SK-N-DZ (cell line): Measurements from ENCODE around the gene CDKN1C.

Experiments
- DNase-seq: peaks from one replicate; pipeline ENCODE4 v3.0.0-alpha.2; 2015; ENCODE audit warnings: low spot score

CDKN1C gene

DNA sequence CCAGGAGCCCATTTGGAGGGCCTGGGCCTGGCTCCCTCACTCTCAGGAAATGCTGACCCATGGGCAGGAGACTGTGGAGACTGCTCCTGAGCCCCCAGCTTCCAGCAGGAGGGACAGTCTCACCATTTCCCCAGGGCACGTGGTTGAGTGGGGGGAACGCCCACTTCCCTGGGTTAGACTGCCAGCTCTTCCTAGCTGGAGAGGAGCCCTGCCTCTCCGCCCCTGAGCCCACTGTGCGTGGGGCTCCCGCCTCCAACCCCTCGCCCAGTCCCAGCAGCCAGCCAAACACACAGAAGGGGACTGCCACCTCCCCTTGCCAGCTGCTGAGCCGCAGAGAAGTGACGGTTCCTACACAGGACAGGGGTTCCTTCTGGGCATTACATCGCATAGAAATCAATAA lies 37.1 kb downstream of the CDKN1C start:
- no peak for DNase-seq

DNA sequence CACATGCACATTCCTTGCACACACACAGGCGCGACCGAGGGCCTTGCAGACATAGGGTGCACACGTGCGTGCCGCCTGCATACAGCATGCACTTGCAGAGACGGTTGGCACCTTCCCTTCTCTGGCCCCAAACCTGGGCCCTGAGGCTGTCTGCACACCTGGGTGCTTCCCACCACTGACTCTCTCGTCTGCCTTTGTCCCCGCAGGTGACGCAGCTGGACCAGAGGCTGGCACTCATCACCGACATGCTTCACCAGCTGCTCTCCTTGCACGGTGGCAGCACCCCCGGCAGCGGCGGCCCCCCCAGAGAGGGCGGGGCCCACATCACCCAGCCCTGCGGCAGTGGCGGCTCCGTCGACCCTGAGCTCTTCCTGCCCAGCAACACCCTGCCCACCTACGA lies 38.0 kb downstream of the CDKN1C start:
- no peak for DNase-seq

DNA sequence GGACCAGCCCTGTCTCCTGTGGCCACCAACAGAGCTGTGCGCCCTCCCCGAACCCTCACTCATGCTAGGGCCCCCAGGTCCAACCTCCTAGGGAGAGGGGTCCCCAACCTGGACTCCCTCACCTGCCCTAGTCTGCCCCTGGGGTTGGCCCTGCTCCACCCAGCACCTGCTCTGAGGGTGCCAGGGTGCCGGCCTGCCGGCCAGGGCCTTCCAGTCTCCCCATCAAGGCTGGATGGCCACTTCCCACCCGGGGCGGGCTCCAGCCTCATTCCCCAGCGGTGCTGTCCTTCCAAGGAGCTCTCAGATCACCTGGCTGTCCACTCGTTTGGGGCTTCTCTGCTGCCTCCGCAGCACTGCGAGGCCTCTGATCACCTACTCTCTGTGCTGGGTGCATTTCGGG lies 39.1 kb downstream of the CDKN1C start:
- no peak for DNase-seq

DNA sequence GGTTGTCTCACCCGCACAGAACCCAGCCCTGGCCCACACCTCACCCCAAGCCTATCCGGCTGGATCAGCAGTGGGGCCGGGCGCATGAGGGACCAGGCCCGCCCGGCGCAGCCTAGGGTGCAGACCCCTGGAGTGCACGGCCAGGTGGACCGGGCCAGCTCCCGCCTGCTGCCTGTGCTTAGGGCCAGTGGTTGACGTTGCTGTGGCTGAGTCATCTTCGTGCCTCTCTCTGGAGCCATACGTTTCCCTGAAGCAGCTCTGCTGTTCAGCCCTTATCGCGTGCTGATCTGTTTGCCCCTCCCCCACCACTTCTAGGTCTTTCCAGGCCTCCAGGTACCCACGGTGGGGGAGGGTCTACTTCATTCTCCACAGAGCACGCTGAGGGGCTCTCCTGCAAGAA lies 39.5 kb downstream of the CDKN1C start:
- DNase-seq, result peak; percentile 69

DNA sequence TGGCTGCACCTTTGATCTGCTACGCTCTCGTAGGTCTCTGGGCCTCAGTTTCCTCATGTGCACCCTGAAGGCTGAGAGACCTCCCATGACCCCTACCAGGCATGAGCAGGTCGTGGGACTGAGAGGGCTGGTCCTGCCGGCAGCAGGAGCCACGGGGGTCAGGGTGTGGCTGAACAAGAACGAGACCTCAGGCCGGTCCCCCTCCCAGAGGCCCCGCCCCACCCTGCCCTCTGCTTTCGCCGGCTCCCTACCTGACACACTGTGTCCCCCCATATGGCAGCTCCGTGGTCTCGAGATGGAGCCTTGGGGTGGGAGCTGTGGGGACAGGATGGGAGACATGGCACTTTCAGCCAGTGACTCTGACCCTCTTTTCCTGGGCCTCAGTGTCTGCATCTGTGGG lies 40.6 kb downstream of the CDKN1C start:
- no peak for DNase-seq

DNA sequence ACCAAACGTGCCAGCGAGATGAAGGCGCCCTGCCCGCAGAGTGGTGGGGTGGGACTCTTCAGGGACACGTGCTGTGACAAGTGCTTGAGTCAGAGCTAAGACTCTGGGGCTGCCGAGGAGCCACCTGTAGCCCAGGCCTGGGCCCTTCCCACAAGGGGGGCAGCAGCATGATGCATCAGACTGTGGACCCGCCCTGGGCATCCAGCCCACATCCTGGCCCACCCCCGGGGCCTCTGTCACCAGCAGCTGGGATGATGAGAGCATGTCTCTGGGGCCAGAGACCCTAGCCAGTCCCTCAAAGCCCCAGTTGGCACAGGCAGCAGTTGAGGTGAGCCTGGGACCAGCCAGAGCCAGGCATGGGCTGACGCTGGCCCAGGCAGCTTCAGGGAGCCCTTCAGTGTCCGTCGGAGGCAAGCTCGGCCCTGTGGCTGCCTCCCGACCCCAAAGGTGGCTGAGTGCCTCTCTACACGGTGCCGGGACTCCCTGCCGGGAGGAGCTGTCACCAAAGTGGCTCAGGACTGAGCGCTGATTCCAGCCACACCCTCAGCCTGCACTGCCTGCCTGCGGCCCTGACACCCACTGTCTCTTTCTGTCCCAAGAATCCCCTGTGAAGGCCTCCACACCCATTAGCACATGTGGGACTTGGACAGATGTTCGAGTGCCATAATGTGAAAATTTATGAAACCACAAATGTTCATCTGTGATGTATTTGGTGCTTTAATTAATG lies 41.3 kb downstream of the CDKN1C start:
- DNase-seq, result no peak

DNA sequence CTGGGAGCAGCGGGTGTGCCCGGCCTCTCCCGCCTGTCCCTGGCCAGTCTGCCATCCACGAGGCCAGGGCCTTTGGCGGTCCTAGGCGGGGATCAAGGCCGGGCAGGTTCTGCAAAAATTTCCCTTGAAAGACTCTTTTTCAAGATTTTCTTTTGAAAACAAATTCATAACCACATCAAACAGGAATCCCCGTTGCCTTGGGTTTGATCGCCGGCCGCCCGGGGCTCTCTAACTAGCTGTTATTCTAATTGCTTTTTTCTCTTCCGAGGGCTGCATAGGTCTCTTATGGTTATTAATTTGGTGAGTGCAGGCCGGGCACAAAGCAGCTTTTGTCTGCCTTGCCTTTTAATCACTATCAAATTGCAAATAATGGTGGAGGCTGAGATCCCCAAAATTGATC lies 42.0 kb downstream of the CDKN1C start:
- no peak for DNase-seq

DNA sequence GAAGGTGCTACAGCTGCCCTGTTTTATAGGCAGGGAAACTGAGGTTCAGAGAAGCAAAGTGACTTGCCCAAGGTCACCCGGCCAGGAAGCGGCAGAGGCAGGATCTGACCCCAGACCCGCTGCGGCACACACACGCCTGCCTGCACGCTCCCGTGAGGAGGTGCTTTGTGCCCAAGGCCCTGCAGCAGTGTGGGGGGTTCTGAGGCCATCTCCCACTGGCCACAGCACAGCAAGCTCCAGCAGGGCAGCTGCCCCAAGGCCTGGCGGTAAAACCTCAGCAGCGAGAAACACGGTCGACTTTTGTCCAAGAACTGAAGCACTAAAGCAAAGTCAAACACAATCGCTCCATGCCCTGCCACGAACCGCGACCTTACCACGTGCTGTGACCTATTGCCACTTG lies 42.7 kb downstream of the CDKN1C start:
- DNase-seq, result no peak

DNA sequence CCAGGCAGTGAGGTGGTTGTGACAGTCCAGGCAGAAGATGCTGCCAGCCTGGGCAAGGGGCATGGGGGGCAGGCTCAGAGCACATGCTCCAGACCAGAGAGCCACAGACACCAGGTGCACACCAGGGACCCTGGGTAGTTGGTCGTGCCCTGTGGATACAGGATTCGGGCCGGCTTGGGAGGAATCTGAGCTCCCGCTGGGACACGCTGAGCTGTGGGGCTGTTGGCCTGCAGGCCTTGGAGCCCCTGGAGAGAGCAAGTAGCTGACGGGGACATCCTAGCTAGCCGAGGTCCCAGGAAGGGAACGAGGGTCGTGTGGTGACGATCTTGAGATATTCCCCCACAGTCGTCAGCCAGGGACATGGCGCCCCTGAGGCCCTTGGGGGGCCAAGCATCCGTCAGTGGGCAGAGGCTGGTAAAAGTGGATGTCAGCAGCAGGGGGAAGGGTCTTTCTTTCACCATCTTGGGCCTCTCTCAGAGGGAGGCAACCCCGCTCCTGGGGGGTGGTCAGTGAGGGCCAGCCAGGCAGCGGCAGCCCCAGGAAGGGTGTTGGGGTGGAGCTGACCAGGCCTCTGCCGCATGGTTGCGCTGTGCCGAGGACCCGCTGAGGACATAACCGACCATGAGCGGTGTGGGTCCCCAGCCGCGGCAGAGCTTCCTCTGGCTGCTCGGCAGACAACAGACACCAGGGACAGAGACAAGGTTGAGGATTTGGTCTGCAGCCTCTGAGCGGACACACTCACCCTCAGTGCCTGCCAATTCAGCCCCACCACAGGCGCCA lies 44.0 kb downstream of the CDKN1C start:
- no peak for DNase-seq

DNA sequence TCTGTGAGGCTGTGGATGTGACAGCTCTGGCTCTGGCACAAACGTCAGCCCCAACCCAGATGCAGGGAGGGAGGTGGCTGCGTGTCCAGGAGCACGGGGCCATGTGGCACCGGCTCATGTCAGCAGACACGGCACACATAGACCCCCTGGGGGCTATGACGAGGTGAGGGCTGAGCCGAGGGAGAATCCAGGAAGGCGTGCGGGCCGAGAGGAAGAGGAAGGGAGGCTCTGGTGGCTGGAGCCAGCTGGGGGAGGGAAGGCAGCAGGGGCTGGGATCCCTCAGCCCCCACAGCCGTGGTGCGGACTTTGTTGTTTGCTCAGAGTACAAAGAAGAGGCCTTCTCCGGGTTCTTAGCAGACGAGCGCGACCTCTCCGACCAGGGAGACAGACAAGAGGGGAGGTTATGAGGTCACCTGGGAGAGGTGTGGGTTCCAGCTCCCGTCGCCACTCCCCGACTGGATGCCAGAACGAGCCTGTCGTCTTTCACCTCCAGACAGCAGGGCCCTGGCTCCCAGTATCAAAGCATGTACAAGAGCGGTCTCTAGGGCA lies 46.1 kb downstream of the CDKN1C start:
- DNase-seq, result peak; percentile 25

DNA sequence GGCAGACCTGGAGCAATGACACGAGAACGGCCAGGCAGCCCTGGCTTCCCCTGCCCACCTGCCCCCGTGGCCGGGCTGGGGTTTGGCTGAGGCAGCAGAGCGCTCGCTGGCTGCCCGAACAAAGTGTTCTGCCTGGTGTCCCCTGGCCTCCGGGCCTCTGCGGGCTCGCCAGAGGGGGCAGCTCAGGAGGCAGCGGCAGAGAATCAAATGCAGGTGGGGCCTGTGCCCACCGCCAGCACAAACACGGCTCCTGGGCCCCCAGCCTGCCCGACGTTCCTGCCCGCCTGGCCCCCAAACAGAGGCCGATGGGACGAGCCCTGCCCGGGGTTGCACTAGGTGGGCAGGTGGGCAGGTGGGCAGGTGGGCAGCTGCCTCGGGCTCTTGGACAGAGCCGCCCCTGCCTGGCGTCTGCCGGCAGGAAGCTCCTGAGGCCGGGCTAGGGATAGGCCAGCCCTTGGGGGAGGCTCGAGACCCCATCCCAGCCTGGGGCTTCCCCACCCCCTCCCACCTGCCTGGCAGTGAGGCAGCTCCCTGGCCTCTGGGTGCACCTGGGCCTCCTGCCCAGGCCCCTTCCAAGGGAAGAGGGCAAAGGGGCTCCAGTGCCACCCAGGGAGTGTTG lies 46.8 kb downstream of the CDKN1C start:
- DNase-seq, result no peak

DNA sequence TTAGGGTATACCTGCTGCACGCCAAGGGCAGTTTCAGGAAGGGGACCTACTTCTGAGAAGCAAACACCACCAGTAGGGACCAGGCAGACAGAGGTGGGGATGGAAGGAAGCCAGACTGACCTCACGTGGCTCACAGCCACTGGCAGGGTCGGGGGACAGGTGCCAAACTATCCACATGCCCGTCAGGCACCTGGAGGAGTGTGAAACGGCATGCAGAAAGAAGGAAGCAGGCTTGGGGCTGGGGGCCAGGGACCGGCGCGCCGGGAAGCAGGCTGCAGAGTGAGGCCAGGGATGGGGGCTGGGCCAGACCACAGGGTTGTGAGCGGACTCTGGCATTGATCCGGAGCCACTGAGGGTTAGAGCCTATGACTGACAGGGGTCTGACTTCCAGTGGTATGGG lies 47.5 kb downstream of the CDKN1C start:
- DNase-seq, result no peak

DNA sequence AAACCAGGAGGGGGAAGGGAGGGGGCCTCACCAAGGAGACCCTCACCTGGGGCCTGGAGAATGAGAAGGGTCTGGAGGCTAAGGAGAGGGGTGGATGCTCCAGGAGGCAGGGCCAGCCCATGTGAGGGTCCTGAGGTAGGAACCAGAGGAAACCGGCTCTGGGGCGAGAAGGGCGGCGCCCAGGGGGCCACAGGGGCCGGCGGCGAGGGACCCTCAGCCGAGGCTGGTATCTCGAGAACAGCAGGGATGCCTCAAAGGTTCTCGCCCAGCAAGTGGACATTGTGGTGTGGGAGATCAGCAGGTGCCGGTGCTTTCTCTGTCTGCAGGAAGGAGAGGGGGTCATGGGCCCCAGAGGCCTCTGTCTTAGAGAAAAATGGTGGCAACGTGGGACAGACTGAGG lies 47.9 kb downstream of the CDKN1C start:
- DNase-seq, result no peak

DNA sequence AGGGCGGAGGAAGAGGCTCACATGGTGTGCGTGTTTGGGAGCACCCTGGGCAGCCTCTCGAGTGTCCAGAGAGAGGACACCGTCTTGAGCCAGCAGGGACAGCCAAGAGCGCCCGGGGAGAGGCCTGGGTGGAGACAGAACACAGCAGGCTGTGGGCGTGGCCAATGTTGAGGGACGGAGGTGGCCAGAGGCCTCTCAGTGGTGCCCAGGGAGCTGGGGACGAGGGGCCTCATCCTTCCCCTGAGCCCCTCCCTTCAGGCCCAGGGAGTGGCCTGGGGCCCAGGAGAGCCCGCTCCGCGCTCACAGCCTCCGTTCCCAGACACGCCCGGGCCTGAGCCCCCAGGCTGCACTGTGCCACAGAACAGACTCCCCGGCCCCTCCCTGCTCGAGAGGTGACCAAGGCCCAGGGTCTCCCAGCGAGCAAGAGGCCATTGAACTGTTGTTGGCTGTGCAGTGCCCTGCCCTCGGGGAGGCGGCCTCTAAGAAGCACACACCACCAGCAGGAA lies 48.4 kb downstream of the CDKN1C start:
- peak; percentile 77 for DNase-seq

DNA sequence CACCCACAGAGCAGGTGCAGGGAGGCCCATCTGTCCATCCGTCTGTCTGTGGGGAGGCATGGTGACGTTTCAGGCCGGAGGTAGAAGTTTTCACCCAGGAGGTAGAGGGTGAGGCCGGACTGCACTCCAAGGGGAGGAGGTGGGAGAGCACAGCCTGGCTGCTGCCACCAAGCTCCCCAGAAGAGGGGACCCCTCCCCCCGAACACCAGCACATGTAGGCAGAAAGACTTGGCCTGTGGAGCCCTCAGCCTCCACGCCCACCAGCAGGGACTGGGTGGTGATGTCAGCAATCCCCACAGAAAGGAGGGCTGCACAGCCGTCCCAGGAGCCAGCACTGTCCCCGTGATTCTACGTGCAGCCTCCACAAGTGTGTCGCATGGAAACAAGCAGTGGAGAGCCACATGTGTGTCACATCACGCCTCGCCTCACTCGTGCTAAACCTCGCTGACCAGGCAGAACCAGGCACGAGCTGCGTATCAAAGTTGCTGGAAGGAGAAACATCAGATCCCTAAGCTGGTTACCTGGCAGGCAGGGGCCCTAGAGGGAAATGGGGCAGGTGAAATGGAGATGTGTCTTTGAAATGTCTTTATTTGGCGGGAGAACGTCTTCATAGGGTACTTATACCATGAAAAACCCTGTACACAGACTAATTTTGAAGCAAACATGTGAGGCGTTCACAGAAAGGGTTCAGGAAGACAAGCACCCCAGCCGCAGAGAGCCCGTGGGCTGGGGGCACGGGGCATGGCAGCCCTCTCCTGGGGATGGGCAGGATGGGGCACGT lies 49.1 kb downstream of the CDKN1C start:
- no peak for DNase-seq

DNA sequence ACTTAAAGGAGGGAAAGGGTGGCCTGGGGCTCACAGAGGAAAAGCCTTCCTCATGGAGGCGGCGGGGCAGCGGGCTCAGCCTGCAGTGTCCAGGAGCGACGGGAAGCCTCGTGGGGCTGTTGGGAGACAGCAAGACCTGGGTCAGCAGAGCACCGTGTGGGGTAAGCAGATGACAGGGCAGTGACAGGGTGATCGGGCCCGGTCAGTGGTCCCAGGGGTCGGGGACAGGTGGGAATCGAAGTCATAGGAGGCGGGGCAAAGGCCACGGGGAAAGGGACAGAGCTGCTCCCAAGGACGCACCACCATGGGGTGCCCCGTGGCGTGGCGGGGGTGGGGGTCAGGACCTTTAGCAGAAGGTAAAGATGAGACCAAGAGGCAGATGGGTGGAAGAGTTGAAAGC lies 49.8 kb downstream of the CDKN1C start:
- DNase-seq, result no peak

DNA sequence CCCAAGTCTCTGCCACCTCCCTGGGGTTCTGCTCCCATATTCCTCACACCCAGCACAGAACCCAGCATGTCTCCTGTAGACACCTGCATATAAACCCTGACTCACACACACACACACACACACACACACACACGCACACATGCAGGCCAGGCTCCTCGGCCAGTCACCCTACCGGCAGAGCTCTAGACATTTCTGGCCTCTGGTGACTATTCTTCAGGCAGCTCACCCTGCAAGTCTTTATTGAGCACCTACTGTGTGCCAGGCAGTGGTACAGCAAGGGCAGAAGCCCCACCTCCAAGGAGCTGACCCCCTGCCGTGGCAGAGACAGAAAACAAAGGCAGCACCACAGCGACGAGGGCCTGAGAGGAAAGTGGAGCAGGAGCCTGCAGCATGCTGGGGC lies 50.3 kb downstream of the CDKN1C start:
- DNase-seq, result no peak

DNA sequence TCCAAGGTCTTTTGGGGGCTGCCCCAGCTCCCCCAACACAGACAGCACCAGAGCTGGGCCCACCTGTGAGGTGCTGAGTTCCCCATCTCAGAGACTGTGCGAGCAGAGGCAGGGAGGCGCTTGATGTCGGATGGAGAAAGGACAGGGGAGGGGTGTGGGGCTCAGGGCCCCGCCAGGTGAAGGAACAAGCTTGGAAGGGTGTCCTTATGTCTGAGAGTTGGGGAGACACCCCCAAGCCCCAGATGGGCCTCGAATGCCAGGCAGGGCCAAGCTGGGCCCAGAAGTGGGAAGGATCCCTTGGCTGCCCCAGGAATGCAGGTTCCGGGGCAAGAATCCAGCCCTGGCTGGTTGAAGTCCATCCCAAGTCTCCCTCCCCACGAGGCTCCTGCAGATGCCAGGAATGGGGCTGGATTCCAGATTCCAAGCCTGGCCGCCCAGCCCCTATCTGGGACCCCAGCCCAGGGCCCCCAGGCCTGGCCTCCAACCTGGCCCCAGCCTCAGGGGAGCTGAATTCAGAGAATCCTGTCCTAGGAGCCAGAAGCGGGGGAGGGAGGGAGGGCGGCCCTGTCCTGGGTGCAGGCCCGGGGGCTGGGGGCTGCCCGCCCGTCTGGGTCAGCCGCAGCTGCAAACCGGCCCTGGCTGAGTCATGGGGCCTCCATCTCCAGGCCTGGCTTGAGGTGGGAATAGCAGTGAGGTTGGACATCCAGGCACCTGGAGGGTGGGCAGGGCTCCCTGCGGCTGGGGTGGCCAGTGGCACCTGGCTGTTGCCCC lies 50.9 kb downstream of the CDKN1C start:
- no peak for DNase-seq

DNA sequence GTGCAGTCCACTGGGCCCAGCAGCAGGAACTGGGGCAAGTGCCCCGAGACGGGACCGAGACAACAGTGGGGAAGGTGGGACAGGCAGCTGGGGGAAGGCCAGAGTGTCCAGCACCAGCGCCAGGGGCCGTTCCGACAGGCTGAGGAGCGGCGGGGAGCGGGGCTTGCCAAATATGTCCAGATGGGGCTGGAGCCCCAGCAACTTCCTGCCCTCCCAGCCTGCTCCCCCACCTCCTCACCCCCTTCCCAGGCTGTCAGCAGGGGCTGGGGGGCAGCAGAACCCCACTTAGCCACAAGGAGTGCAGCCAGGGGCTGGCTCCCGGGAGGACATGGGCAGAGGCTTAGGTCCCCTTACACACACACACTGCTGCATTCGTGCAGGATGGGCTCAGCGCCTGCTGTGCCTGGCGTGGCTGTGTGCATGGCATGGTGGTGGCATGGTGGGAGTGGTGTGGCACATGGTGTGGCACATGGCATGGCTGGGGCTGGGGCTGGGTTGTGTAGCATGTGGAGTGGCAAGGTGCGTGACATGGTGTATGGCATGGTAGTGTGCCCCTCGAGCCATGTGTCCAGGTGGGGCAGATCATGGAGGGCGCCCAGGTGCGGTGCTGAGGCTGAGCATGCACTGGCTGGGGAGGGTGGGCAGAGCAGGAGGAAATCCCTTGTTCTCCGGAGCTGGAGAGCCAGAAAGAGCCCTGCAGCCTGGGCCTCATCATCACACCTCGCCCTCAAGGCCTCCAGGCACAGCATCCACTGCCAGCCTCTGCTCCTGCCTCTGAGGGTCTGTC lies 51.7 kb downstream of the CDKN1C start:
- DNase-seq, result no peak
